ENCODE results near the gene C1QTNF8.

GRCh38 chr16:1141716-1142115, 45.7 kb upstream of the C1QTNF8 start:
- TF ChIP-seq, protein P1, sequence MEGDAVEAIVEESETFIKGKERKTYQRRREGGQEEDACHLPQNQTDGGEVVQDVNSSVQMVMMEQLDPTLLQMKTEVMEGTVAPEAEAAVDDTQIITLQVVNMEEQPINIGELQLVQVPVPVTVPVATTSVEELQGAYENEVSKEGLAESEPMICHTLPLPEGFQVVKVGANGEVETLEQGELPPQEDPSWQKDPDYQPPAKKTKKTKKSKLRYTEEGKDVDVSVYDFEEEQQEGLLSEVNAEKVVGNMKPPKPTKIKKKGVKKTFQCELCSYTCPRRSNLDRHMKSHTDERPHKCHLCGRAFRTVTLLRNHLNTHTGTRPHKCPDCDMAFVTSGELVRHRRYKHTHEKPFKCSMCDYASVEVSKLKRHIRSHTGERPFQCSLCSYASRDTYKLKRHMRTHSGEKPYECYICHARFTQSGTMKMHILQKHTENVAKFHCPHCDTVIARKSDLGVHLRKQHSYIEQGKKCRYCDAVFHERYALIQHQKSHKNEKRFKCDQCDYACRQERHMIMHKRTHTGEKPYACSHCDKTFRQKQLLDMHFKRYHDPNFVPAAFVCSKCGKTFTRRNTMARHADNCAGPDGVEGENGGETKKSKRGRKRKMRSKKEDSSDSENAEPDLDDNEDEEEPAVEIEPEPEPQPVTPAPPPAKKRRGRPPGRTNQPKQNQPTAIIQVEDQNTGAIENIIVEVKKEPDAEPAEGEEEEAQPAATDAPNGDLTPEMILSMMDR (IDR thresholded peaks at IDR 0.05; ENCODE audit: low read length), result no peak
- TF ChIP-seq EZH2 (IDR thresholded peaks at IDR 0.05; ENCODE audit: borderline replicate concordance, low read length), result no peak

Data from OCI-LY1 (cell line).